GM12891 (cell line): ENCODE results near the gene NCKAP5.

ENCODE experiments used
- DNase-seq: peaks from one replicate; pipeline ENCODE4 v3.0.0; 2011; ENCODE audit warnings: low spot score; ENCODE audit not compliant: insufficient read length
- FAIRE-seq: peaks from 2 replicates; lab custom pipeline; 2011; peaks lifted over from hg19 to GRCh38; lab: Jason Lieb, UNC
- PAX5 ChIP-seq: IDR thresholded peaks from 2 replicates; pipeline ENCODE4 v1.6.1; 2011; ENCODE audit warnings: low read length, moderate library complexity, mild to moderate bottlenecking; ENCODE audit not compliant: insufficient read depth, severe bottlenecking
- POLR2A ChIP-seq: IDR thresholded peaks from 2 replicates; pipeline ENCODE4 v1.6.1; 2011; ENCODE audit warnings: low read depth, low read length, control low read depth
- POLR2AphosphoS5 ChIP-seq: IDR thresholded peaks from 2 replicates; pipeline ENCODE4 v1.6.1; 2011; ENCODE audit warnings: low read depth, low read length, control low read depth
- POU2F2 ChIP-seq: IDR thresholded peaks from 2 replicates; pipeline ENCODE4 v1.6.1; 2011; ENCODE audit warnings: low read depth, mild to moderate bottlenecking, control low read depth, low read length, moderate library complexity
- SPI1 ChIP-seq: IDR thresholded peaks from 2 replicates; pipeline ENCODE4 v1.6.1; 2011; ENCODE audit warnings: low read depth, low read length, control low read depth
- TAF1 ChIP-seq: IDR thresholded peaks from 2 replicates; pipeline ENCODE4 v1.6.1; 2011; ENCODE audit warnings: low read depth, low read length, control low read depth

Gene NCKAP5

DNA sequence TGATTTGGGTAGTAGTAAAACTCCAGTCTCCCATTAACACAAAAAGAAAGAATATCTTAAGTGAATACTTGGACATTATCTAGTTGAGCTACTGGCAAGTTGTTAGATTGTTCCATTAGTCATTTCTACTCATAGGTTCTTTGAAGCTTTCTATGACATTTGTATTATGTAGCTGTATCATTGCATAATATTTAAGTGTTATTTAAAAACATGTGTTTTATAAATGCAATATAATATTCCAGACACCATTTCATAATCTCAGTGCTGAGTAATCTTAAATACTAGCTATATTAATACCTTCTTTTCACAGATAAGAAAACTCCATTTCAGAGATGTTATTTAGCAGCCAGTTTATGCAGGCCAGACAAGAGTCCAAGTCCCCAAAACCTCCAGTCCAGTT is 271.9 kb downstream of the NCKAP5 start:
- no peak for DNase-seq
- TF ChIP-seq POU2F2 = no peak
- TF ChIP-seq POLR2A = no peak
- TF ChIP-seq POLR2AphosphoS5 = no peak
- TF ChIP-seq PAX5 = no peak
- TF ChIP-seq TAF1 = no peak
- TF ChIP-seq SPI1 = no peak
- FAIRE-seq = no peak

DNA sequence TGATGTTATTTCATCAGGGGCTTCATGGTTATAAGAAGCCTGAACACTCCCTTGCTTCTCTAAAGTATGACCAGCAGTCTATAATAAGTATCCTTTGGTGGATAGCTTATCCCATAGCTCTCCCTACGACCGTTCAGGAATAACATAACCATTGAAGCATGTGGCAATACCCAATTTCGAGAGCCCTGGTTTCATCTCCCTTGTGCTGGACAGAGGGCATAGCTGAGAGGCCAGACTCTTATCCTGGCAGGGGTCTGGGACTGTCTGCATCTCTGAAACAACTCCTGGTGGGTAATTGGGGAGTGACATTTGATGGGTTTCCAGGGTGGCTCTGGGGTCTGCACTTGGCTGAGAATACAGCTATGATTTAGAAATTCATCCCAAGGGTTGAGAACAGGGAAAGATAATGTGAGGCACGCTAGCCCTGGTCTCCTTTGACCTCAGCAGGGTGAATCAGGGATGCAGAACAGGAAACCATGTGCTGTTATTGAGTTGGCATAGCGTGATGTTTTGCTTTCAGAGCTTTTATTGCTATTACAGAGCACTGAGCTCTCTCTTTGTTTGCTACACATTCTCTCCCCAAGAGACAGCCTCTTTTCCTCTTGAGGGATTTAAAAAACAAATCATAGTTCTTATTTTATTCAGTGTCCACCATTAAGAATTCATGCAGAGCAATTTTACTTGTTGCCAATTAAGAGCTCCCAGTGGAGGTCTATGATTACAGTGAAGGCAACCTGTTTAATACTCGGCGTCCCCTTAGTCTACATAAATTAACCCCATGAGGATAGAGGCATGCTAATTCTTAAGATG is 274.5 kb downstream of the NCKAP5 start:
- TF ChIP-seq POLR2A (no peak), PAX5 (no peak), POU2F2 (no peak), TAF1 (no peak), POLR2AphosphoS5 (no peak), SPI1 (no peak)
- DNase-seq = no peak
- FAIRE-seq = no peak

DNA sequence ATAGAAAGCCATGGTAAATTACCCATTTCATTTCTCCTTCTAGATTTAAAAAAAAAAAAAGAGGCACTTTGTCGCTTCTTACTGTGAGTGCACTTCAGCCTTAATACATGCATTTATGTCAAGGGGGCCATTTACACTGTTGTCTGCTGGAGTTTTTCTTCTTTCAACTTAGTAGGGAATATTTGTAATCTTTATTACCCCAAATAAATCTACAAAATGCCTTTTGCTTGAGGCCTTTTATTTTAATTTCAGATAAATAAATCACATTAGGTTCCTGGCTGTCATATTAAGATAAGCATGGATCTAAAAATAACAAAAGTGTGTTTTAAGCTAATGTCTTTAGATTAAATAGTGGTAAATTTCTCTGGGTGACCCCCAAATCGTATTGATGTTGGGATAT is 276.0 kb downstream of the NCKAP5 start:
- TF ChIP-seq TAF1 (no peak), POLR2A (no peak), POLR2AphosphoS5 (no peak), PAX5 (no peak), POU2F2 (no peak), SPI1 (no peak)
- no peak for FAIRE-seq
- no peak for DNase-seq

GRCh38 chr2:133287709-133288108 is 280.6 kb downstream of the NCKAP5 start:
- TF ChIP-seq PAX5 (no peak), SPI1 (no peak), TAF1 (no peak), POLR2AphosphoS5 (no peak), POLR2A (no peak), POU2F2 (no peak)
- DNase-seq (no peak), FAIRE-seq (no peak)

DNA sequence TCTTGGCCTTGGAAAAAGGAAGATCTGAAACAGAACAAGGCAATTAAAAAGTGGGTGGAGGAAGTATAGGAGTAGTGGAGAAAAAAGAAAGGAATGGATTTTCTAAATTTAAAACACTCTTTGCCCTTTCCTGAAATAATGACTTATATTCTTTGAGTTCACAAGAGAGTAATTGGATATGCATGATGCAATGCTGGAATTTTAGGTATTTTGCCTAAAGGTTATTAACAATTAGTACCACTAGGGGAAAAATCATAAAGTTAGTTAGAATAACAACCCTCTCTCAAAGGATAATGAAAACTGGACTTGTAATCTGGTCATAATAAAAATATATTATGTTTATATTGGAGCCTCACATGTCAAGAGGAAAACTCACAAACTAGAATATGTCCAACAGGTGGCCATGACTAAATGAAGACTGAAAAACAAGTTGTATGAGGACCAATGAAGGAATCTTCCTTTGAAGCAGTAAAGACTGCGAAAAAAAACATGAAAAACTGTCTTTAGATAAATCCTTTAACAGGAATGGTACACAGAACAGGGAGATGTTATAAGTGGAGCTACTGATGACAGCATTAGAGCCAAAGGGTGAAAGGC is 281.8 kb downstream of the NCKAP5 start:
- DNase-seq (no peak), FAIRE-seq (no peak)
- TF ChIP-seq SPI1 = no peak
- TF ChIP-seq PAX5 = no peak
- TF ChIP-seq POLR2A = no peak
- no peak for TF ChIP-seq POU2F2
- no peak for TF ChIP-seq POLR2AphosphoS5
- no peak for TF ChIP-seq TAF1

GRCh38 chr2:133273031-133273430 is 295.2 kb downstream of the NCKAP5 start:
- TF ChIP-seq SPI1 (no peak), TAF1 (no peak), POU2F2 (no peak), POLR2AphosphoS5 (no peak), POLR2A (no peak), PAX5 (no peak)
- FAIRE-seq = no peak
- DNase-seq = no peak

- no peak for FAIRE-seq
- TF ChIP-seq TAF1 (no peak), PAX5 (no peak), POLR2AphosphoS5 (no peak), SPI1 (no peak), POU2F2 (no peak), POLR2A (no peak)
- DNase-seq = no peak
Measured at GRCh38 chr2:133271105-133271504, 297.2 kb downstream of the NCKAP5 start.

DNA sequence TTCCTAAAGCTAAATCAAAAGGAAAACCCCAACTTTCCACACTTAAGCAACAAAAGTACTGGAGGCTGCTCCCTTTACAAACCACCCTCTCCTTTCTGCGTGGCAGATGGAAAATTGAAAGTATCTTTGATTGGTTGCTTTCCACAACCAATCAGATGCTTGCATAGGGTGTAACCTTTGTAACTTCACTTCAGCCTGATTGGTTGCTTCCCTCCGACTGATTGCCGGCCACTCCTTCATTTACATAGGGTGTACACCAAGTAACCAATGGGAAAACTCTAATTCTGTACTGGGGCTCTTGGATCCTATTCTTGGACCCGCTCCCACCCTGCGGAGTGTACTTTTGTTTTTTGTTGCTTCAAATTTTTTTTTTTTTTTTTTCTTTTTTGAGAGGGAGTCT is 297.7 kb downstream of the NCKAP5 start:
- TF ChIP-seq POU2F2 (no peak), POLR2AphosphoS5 (no peak), PAX5 (no peak), TAF1 (no peak), SPI1 (no peak), POLR2A (no peak)
- FAIRE-seq (no peak), DNase-seq (no peak)

DNA sequence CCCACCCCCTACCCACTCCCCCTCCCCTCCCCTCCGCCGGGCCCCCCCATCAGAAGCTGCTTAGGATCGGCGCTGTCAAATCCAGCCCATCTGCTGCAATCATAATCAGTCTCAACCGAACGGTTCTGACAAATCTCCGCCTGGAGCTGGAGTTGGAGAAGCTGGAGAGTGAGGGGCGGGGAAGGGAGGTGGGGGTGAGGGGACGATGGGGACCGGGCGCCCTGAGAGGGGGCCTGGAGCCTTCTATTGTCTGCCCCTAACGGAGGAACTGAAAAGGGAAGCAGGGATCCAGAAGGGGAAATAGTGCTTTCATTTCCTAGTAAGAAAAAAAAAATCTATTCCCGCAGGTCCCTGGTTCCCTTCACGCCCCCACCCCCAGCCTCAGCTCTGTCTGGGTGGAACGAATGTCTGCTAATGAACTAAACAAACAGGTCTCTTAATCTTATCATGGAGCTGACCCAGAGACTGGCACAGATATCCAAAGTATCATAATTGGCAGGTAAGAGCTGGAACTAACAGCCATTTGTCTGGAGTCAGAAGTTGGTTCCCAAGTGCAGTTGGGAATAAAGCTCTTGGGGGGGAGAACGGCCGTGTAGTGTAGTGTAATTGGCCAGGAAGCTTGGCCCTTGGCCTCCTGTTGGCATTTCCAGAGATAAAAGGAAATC is 301.2 kb downstream of the NCKAP5 start:
- DNase-seq (no peak), FAIRE-seq (no peak)
- TF ChIP-seq PAX5 (no peak), POU2F2 (no peak), SPI1 (no peak), POLR2A (no peak), POLR2AphosphoS5 (no peak), TAF1 (no peak)
